Cardiac fibroblast (primary cell): Measurements from ENCODE around the gene SLC5A8.

ENCODE experiments used
- DNase-seq, 2 donors: peaks; one replicate each; pipeline versions ENCODE4 v3.0.0 to v3.0.0-alpha.2; 2010; ENCODE audit warnings: low read depth in 2 of 2
- H3K4me3 ChIP-seq, 2 donors: replicated peaks in 1 of 2; 1 replicate in 1 of 2; 2 replicates in 1 of 2; pipeline ENCODE4 v1.5.1; 2011; ENCODE audit warnings: low read depth in 2 of 2, low read length in 2 of 2, mild to moderate bottlenecking in 2 of 2, moderate library complexity in 1 of 2
- CTCF ChIP-seq: IDR thresholded peaks from one replicate; pipeline ENCODE4 v1.5.1; 2011; ENCODE audit warnings: low read depth, mild to moderate bottlenecking, low read length, inconsistent platforms

Gene SLC5A8

GRCh38 chr12:101209319-101210302 is at the start of gene SLC5A8:
TSS of gene SLC5A8 (minus strand) at chr12:101210238. CDS start at chr12:101209848, 390 bp downstream.
- TF ChIP-seq CTCF, result no peak
- H3K4me3 ChIP-seq, result no peak within 1 kb of the TSS
- DNase-seq, result no peak

- H3K4me3 ChIP-seq, result no peak overlapping the region
- DNase-seq, result no peak
- no peak for TF ChIP-seq CTCF
These were observed 47.3 kb upstream of the SLC5A8 start for GRCh38 chr12:101257357-101257756.

- TF ChIP-seq CTCF, result no peak
- no peak overlapping the region for H3K4me3 ChIP-seq
- no peak for DNase-seq
These were observed 46.2 kb upstream of the SLC5A8 start for GRCh38 chr12:101256266-101256665.

- no peak for DNase-seq
- TF ChIP-seq CTCF, result no peak
These were observed 33.6 kb upstream of the SLC5A8 start for GRCh38 chr12:101243616-101244015.

GRCh38 chr12:101243074-101243473 is 33.0 kb upstream of the SLC5A8 start:
- no peak for TF ChIP-seq CTCF
- no peak for DNase-seq
- no peak overlapping the region for H3K4me3 ChIP-seq

More at GRCh38 chr12:101243616-101244015, 33.6 kb upstream of the SLC5A8 start:
- H3K4me3 ChIP-seq, result no peak overlapping the region

- no peak overlapping the region for H3K4me3 ChIP-seq
- no peak for TF ChIP-seq CTCF
- no peak for DNase-seq
These were observed 28.8 kb upstream of the SLC5A8 start for GRCh38 chr12:101238800-101239329.
